Measurements from ENCODE around the gene FRS3. TPM values are rescaled to one million over a fixed set of nuclear protein-coding genes. Genes with fewer than 3 reads are reported as not detected.

FRS3 gene
- total RNA-seq, 1 experiment from 2014 or later = 4.3 TPM

GRCh38 chr6:41729624-41730023, 50.1 kb downstream of the FRS3 start:
- H3K4me3 Mint-ChIP-seq (ENCODE audit: unreplicated experiment) = no peak overlapping the region
- no peaks in the 10 kb centered on the region for H3K9me3 Mint-ChIP-seq (ENCODE audit: unreplicated experiment)
- no peak for DNase-seq
- ChIA-PET CTCF (no interaction called here), POLR2A (no interaction called here)
- peaks cover 9% of the 10 kb centered on the region for H3K4me1 Mint-ChIP-seq (ENCODE audit: low read depth, unreplicated experiment)
- no peaks in the 10 kb centered on the region for H3K36me3 Mint-ChIP-seq (ENCODE audit: insufficient read depth, unreplicated experiment)
- Histone ChIP-seq H3K36me3 (ENCODE audit: control insufficient read depth, insufficient read depth, low read length) (no peaks in the 10 kb centered on the region), H3K27me3 (replicated peaks; ENCODE audit: control insufficient read depth, insufficient read depth, low read length) (no peaks in the 10 kb centered on the region), H3K4me1 (peaks cover 7% of the 10 kb centered on the region), H3K9me3 (no peaks in the 10 kb centered on the region), H3K4me3 (ENCODE audit: low read depth, low read length) (no peak overlapping the region)
- H3K27ac Mint-ChIP-seq (ENCODE audit: unreplicated experiment) = no peak overlapping the region
- no peak for TF ChIP-seq CTCF (IDR thresholded peaks at IDR 0.05; ENCODE audit: insufficient read depth in 1 of 2, low read depth in 1 of 2, low read length in 1 of 2, severe bottlenecking in 1 of 2, unreplicated experiment in 1 of 2)
- intact Hi-C loops (cut with micrococcal nuclease; ENCODE audit: unreplicated experiment) = no loop called here
- no peaks in the 10 kb centered on the region for H3K27me3 Mint-ChIP-seq (ENCODE audit: insufficient read depth, unreplicated experiment)
- no TSS peak for BruUV-seq (replicated peaks)

GRCh38 chr6:41728954-41729353, 50.7 kb downstream of the FRS3 start:
- ChIA-PET POLR2A (no interaction called here), CTCF (no interaction called here)
- H3K27ac Mint-ChIP-seq (ENCODE audit: unreplicated experiment) = no peak overlapping the region
- no TSS peak for BruUV-seq (replicated peaks)
- H3K36me3 Mint-ChIP-seq (ENCODE audit: insufficient read depth, unreplicated experiment) = no peaks in the 10 kb centered on the region
- no peaks in the 10 kb centered on the region for H3K27me3 Mint-ChIP-seq (ENCODE audit: insufficient read depth, unreplicated experiment)
- no peak overlapping the region for H3K4me3 Mint-ChIP-seq (ENCODE audit: unreplicated experiment)
- no peak overlapping the region for H3K4me3 ChIP-seq (ENCODE audit: low read depth, low read length)
- no peak for TF ChIP-seq CTCF (IDR thresholded peaks at IDR 0.05; ENCODE audit: insufficient read depth in 1 of 2, low read depth in 1 of 2, low read length in 1 of 2, severe bottlenecking in 1 of 2, unreplicated experiment in 1 of 2)
- no peaks in the 10 kb centered on the region for H3K9me3 ChIP-seq
- intact Hi-C loops (cut with micrococcal nuclease; ENCODE audit: unreplicated experiment) = no loop called here
- no peak for DNase-seq
- peaks cover 14% of the 10 kb centered on the region for H3K4me1 ChIP-seq
- peaks cover 16% of the 10 kb centered on the region for H3K4me1 Mint-ChIP-seq (ENCODE audit: low read depth, unreplicated experiment)
- no peaks in the 10 kb centered on the region for H3K27me3 ChIP-seq (replicated peaks; ENCODE audit: control insufficient read depth, insufficient read depth, low read length)
- no peaks in the 10 kb centered on the region for H3K36me3 ChIP-seq (ENCODE audit: control insufficient read depth, insufficient read depth, low read length)
- no peaks in the 10 kb centered on the region for H3K9me3 Mint-ChIP-seq (ENCODE audit: unreplicated experiment)

- Histone ChIP-seq H3K9me3 (no peaks in the 10 kb centered on the region), H3K27me3 (replicated peaks; ENCODE audit: control insufficient read depth, insufficient read depth, low read length) (no peaks in the 10 kb centered on the region), H3K4me1 (peaks cover 20% of the 10 kb centered on the region), H3K36me3 (ENCODE audit: control insufficient read depth, insufficient read depth, low read length) (no peaks in the 10 kb centered on the region), H3K4me3 (ENCODE audit: low read depth, low read length) (no peak overlapping the region)
- ChIA-PET CTCF (no interaction called here), POLR2A (no interaction called here)
- TF ChIP-seq CTCF (IDR thresholded peaks at IDR 0.05; ENCODE audit: insufficient read depth in 1 of 2, low read depth in 1 of 2, low read length in 1 of 2, severe bottlenecking in 1 of 2, unreplicated experiment in 1 of 2) = no peak
- no peak overlapping the region for H3K27ac Mint-ChIP-seq (ENCODE audit: unreplicated experiment)
- H3K4me1 Mint-ChIP-seq (ENCODE audit: low read depth, unreplicated experiment) = peaks cover 18% of the 10 kb centered on the region
- H3K27me3 Mint-ChIP-seq (ENCODE audit: insufficient read depth, unreplicated experiment) = no peaks in the 10 kb centered on the region
- BruUV-seq (replicated peaks) = no TSS peak
- H3K9me3 Mint-ChIP-seq (ENCODE audit: unreplicated experiment) = no peaks in the 10 kb centered on the region
- DNase-seq = no peak
- intact Hi-C loops (cut with micrococcal nuclease; ENCODE audit: unreplicated experiment) = no loop called here
- H3K36me3 Mint-ChIP-seq (ENCODE audit: insufficient read depth, unreplicated experiment) = no peaks in the 10 kb centered on the region
- no peak overlapping the region for H3K4me3 Mint-ChIP-seq (ENCODE audit: unreplicated experiment)
Observed at GRCh38 chr6:41728073-41728936, 51.4 kb downstream of the FRS3 start.
